ENCODE data around the gene SFI1.
A peak's percentile ranks its signal among the peaks of the same experiment; 100 is the strongest.
"Not testable (repeated sequence)": the region's sequence is repeated elsewhere in the genome, so short reads cannot be mapped to it uniquely, and the experiment has no call there.

The SFI1 gene

DNA sequence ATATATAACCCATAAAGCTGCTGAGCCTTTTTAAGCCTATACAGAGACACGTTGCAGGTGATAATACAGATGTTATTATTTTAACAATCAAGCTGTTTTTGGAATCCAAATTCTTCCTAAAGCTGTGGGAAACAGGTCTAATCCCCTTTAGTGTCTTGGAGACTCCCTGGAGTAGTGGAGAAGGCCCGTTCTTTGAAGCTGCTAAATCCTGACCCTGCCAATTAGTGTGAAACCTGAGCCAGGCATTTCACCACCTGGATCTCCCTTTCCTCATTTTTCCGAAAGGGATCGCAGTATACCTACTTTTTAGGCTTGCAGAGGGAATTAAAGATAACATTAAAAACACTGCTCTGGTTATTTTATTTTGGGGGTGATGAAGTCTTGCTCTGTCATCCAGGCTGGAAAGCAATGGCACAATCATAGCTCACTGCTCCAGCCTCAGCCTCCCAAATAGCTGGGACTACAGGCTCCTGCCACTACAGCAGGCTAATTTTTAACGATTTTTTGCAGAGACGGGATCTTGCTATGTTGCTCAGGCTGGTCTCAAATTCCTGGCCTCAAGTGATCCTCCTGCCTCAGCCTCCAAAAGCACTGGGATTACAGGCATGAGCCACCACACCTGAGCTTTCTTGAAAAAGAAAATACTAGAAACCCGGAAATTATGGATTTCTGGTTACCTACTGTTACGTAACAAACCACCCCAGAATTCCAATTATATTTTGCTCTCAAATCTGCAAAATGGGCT lies 4.9 kb upstream of the SFI1 start:
- DNase-seq (ENCODE audit: low read depth): no peak

DNA sequence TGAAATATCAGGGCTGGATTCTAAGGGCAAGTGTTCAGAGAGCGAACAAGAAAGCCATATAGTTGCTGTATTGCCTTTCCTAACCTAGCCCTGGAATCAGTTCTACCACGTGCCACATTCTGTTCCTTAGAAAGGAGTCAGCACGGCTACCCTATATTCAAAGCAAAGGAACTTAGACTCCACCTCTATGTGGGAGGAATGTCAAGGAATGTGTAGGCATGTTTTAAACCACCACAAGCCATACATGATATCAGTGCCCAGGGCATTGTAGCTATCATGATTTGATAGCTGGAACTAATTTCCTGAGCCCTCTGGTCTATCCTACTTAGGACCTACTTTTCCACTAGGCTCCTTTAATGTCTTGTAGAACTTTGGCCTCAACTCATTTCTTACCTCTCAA lies 4.2 kb upstream of the SFI1 start:
- no peak for DNase-seq (ENCODE audit: low read depth)

DNA sequence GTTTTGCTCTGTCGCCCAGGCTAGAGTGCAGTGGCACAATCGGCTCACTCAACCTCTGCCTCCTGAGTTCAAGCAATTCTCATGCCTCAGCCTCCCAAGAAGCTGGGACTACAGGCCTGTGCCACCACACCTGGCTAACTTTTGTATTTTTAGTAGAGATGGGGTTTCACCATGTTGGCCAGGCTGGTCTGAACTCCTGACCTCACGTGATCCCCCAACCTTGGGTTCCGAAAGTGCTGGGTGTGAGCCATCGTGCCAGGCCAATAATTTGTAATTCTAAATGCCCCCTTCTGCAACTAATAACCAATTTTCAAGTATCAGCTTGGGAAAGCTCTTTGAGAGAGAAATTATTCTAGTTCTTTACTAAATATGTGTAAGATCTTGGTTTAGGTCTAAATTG lies 3.0 kb upstream of the SFI1 start:
- not testable (repeated sequence) for DNase-seq (ENCODE audit: low read depth)

DNA sequence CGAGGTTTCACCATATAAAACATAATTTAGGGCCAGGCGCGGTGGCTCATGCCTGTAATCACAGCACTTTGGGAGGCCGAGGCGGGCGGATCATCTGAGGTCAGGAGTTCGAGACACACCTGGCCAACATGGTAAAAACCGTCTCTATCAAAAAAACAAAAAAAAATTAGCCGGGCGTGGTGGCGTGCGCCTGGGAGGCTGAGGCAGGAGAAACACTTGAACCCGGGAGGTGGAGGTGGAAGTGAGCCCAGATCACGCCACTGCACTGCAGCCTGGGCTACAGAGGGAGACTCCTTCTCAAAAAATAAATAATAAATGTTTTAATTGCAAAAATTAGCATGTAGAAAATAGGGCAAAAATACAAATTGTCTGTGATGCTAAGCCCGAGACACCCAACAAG lies 993 bp upstream of the SFI1 start:
- DNase-seq (ENCODE audit: low read depth): no peak

DNA sequence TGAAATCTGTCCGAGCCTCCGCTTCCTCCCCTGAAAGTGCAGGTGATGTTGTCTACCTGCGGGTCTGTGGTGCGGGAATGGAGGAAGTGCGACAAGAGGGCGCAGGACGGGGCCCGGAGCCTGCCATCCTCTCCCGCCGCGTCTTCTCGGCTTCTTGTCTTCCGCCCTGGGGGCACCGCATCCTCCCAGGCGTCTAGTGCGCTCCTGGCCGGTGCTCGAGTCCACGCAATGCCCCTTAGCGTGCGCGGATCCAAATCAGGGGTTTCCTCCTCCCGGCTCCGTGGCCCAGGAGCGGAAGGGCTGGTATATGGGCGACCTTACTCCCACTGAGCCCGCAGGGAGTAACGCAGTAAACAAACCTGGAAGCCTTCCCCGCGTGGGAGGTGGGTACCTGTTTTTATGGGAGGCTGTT lies 405 bp downstream of the SFI1 start:
- DNase-seq (ENCODE audit: low read depth): peak; percentile 22

DNA sequence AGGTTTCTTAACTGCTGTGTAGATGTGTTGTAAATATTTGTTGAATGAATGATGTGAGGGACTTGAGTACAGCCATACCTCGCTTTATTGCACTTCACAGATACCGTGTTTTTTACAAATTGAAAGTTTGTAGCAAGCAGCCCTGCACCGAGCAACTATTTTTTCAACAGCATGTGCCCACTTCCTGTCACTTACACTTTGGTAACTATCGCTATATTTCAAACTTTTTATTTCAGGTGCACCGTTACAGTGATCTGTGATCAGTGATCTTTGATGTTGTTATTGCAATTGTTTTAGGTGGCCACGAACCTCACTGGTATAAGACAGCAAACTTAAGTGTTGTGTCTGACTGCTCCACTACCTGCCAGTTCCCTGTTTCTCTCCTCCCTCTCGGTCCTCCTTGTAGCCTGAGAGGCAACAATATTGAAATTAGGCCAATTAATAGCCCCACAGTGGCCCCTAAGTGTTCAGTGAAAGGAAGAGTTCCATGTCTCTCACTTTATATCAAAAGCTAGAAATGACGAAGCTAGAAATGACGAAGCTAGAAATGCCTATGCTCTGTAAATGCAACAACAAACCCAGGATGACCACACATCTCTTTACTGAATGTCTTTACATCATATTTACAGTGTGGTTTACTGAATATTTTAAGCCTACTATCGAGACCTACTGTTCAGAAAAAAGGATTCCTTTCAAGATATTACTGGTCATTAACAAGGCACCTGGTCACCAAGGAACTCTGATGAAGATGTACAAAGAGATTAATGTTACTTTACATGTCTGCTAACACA lies 1.0 kb downstream of the SFI1 start:
- DNase-seq (ENCODE audit: low read depth): no peak

DNA sequence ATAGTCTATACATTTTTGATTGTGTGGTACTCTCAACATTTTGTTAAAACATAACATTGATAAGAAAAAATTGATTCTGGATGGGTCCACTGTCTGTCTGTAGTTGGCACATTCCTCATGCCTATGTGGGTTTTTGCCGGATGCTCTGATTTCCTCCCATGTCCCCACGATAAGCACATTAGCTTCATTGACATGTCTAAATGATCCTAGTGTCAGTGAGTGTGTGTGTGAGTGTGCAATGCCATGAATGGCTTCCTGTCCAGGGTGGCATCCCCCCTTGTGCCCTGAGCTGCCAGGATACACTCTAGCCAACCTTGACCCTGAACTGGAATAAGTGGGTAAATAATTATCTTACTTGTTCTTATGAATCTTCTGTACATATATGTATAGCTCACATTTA lies 5.4 kb downstream of the SFI1 start:
- no peak for DNase-seq (ENCODE audit: low read depth)

DNA sequence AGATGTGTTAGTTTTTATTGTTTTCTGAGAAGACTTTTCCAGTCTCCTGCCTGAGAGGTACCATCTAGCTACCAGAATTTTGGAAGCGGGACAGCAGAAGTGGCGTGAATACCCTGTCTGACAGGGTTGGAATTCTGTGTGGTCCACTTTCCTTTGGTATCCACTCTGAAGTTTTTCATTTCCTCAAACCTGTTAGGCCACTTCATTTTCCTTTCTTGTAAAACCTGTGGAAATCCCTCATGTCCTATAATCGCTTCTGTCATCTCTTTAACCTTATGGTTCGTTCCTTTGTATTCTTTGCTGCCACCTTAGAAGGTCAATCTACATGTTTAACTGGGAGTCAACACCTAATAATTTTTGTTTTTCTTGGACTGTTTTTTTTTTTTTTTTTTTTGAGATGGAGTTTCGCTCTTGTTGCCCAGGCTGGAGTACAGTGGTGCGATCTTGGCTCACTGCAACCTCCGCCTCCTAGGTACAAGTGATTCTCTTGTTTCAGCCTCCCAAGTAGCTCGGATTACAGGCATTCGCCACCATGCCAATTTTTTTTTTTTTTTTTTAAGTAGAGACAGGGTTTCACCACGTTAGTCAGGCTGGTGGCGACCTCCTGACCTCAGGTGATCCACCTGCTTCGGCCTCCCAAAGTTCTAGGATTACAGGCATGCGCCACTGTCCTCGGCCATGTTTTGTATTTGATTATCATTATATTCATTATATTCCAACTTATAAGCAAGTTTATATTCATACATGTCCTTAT lies 7.1 kb downstream of the SFI1 start:
- DNase-seq (ENCODE audit: low read depth): no peak

DNA sequence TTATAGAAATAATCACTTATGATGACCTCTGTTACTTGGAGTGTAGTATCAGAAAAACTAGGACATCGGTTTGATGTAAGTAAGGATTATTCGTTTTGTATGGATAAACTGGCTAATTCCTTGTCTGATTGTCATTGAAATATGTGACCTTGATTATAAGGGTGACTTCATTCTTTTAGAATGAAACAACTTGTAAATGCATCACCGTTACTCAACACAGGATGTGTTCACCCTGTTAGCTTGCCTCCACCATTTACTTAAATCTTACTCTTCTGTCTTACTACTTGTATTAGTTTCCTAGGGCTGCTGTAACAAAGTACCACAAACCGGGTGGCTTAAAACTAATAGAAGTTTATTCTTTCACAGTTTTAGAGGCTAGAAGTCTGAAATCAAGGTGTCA lies 7.9 kb downstream of the SFI1 start:
- no peak for DNase-seq (ENCODE audit: low read depth)

DNA sequence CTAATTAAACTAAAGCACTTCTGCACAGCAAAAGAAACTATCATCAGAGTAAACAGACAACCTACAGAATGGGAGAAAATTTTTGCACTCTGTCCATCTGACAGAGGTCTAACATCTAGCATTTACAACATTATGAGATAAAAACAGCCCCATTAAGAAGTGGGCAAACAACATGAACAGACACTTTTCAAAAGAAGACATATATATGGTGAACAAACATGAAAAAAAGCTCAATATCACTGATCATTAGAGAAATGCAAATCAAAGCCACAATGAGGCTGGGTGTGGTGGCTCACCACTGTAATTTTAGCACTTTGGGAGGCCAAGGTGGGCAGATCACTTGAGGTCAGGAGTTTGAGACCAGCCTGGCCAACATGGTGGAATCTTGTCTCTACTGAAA lies 11.2 kb downstream of the SFI1 start:
- not testable (repeated sequence) for DNase-seq (ENCODE audit: low read depth)

DNA sequence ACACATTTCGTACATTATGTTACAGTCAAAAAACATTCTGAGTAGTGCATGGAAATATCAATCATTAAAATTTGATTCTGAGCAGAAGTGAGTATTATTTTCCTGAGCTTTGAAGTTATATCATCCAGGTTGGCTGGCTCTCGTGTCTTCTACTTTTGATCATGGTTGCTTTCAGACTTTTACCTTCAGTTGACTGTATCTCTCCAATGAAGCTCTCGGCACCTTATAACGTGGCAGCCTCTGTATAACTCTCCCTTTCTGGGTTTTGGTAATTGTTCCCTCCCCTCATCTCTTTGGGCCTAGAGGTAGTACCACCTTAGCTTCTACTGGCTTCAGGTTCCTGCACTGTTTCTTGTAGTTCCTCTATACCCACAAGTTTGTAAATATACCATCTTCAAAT lies 12.2 kb downstream of the SFI1 start:
- no peak for DNase-seq (ENCODE audit: low read depth)

DNA sequence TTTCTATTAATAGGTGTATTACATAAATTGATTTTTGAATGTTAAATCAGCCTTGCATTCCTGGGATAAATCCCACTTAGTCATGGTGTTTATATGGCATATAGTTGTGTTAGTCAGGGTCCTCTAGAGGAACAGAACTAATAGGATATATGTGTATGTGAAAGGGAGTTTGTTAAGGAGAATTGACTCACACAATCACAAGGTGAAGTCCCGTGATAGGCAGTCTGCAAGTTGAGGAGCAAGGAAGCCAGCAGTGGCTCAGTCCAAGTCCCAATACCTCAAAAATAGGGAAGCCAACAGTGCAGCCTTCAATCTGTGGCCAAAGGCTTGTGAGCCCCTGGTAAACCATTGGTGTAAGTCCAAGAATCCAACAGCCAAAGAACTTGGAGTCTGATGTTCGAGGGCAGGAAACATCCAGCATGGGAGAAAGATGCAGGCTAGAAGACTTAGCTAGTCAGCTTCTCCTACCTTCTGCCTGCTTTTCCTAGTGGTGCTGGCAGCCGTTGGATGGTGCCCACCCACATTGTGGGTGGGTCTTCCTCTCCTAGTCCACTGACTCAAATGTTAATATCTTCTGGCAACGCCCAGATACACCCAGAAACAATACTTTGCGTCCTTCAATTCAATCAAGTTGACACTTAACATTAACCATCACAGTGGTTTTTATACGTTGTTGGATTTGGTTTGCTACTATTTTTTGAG lies 12.9 kb downstream of the SFI1 start:
- DNase-seq (ENCODE audit: low read depth): no peak

DNA sequence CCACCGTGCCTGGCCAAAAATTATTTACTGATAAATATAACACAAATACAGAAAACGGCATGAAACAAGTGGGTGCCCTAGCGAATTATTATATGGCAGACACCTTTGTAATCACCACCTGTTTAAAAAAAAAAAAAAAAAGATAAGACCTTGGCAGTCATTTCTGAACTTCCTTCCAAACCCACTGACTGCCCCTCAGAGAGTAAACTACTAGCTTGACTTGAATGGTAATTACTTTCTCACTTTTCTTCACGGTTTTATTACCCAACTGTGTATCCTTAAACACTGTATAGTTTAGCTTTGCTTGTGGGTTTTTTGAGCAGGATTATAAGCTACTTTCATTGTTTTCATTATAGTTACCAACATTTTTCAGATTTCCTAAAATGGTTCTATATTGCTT lies 23.7 kb downstream of the SFI1 start:
- no peak for DNase-seq (ENCODE audit: low read depth)

DNA sequence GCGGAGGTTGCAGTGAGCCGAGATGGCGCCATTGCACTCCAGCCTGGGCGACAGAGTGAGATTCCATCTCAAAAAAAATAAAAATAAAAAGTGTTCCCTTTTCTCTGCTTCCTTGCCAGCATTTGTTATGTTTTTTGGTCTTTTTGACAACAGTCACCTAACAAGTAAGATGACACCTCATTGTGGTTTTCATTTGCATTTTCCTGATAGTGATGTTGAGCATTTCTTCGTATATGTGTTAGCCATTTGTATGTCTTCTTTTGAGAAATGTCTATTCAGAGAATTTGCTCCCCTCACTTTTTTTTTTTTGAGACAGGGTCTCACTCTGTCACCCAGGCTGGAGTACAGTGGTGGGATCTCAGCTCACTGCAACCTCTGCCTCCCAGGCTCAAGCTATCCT lies 27.8 kb downstream of the SFI1 start:
- not testable (repeated sequence) for DNase-seq (ENCODE audit: low read depth)

DNA sequence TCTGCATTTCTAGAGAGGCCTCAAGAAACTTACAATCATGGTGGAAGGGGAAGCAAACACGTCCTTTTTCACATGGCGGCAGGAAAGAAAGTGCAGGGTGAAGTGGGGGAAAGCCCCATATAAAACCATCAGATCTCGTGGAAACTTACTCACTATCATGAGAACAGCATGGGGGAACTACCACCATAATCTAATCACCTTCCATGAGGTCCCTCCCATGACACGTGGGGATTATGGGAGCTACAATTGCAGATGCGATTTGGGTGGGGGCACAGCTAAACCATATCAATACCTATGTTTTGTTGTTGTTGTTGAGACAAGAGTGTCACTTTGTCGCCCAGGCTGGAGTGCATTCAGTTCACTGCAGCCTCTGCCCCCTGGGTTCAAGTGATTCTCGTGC lies 29.9 kb downstream of the SFI1 start:
- peak; percentile 15 for DNase-seq (ENCODE audit: low read depth)

DNA sequence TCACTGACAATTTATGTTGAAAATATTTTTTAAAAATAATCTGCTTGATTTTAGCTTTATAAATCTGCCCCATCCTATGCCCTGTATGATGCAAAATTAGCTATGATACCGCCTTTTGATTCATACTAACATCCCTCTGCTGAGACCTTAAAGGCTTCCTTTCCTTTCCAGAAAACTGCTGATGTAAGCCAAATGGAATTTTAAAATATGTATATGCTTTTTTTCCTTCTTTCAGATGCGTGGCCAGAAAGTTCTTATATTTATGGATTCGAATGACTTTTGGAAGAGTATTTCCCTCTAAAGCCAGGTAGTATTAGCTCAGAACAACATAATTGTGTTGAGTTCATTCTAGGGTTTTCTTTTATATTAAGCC lies 34.5 kb downstream of the SFI1 start:
- no peak for DNase-seq (ENCODE audit: low read depth)

DNA sequence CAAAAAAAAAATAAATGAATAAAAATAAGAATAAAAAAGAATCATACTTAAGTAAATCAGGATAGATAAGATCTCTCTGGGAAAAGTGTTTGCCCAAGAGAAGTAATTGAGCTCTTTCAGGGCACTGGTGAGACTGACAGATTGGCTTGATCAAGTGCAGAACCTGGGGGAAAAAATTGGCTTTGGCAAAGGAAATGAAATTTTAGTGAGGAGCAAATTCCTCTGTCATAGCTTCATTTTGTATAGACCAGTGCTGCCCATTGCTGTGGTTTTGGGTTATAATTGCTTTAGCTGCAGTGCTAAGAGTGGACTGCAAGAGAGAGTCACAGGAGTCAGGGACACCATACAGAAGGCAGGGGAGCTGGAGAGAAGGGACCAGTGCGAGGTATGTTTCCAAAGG lies 35.7 kb downstream of the SFI1 start:
- DNase-seq (ENCODE audit: low read depth): no peak

DNA sequence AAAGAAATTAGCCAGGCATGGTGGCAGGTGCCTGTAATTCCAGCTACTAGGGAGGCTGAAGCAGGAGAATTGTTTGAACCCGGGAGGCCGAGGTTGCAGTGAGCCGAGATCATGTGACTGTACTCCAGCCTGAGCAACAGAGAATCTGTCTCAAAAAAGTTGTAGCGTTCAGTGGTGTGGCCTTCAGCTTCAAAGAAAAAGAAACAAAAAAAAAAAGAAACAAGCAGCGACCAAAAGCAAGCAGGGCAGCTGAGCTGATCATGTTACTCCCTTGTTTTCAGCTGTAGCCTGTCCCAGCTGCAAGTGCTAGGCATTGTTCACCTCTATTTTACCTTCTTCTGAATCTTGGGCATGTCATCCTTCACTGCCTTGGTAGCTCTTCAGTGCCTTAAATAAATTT lies 37.0 kb downstream of the SFI1 start:
- DNase-seq (ENCODE audit: low read depth): no peak

DNA sequence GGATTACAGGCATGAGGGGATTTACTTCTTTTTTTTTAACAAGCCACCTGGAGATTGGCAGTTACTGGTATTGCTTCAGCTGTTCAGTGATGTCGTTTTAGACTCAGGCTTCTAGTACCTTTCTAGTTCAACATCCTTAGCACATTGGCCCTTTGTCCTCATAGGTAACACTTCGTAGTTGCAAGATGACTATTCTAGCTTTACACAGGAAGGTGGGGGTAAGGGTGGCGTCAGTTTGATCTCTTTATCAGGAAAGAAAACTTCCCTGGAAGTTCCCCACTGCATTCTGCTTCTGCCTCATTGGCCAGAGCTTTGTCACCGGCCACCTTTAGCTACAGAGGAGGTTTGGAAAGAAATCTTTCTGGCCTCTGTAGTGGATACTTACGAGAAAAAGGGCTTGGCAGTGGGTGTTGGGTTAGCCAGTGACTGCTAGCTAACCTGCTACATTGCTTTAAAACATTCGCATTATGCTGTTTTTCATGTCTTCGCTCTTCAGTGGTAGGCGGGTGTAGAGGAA lies 40.7 kb downstream of the SFI1 start:
- no peak for DNase-seq (ENCODE audit: low read depth)

DNA sequence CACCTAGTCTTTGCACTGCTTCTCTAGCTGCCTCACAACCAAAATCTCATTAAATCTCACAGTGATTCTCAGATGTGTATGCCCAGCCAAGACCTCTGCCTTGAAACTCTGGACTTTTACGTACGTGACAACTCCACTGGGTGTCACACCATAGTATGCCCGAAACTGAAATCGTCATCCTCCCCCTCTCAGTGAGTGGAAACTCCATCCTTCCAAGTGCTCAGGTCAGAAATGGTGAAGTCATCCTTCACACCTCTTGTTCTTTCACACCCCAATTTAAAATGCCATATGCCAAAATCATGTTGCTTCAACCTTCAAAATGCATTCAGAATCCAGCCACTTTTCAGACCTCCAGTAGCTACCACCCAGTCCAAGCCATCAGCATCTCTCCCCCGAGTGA lies 42.5 kb downstream of the SFI1 start:
- no peak for DNase-seq (ENCODE audit: low read depth)

DNA sequence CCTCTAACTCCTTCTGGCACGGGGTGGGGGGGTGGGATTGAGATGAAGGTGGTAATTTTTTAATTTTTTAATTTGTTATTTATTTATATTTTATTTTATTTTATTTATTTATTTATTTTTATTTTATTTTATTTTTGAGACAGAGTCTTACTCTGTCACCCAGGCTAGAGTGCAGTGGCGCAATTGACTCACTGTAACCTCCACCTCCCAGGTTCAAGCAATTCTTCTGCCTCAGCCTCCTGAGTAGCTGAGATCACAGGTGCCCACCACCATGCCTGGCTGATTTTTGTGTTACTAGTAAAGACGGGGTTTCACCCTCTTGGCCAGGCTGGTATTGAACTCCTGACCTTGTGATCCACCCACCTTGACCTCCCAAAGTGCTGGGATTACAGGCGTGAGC lies 43.8 kb downstream of the SFI1 start:
- not testable (repeated sequence) for DNase-seq (ENCODE audit: low read depth)

DNA sequence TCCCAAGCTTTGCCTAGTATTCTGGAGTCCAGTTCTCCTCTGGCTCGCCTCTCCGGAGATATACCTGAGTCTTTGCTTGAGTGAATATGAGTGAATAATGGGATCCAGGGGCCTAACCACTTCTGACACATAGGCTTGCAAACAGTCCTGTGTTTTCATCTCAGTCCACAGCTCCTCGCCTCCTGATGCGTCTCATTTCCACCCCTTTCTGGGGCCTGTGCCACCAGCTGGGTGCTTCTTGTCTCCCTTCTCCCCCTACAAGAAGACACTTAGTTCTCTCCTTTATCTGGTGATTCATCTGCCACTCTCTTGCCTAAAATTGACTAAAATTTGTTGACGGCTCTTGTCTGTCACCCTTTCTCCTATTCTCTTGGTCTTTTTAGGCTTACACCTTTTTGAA lies 44.6 kb downstream of the SFI1 start:
- DNase-seq (ENCODE audit: low read depth): no peak

Data from activated T-helper 9 cell treated with anti-CD3 and anti-CD28 coated beads, Interleukin-2, amount 50 U/mL, for 16 hours (primary cell).